ENCODE results near the gene SLFN11.

SLFN11 gene

DNA sequence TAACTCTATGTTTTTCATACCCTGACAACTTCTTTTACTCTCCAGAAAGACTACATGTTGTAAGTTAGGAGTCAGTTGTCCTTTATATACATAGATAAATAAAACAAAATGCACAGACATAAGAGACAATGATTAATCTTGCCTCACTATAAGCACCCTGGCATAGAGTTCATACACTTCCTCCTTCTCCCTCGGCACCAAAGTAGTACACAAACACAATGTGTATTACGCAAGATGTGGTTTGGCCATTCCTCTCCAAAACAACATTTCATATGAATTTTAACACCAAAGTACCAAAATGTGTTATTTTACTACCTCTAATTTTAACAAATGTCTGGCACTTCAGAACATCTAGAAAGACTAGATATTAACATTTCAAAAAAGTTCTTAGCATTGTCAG lies 17.2 kb upstream of the SLFN11 start:
- TF ChIP-seq CTCF (IDR thresholded peaks at IDR 0.05; ENCODE audit: low read length, missing control alignments): no peak
- DNase-seq (ENCODE audit: low read depth): peak; percentile 61
- H3K4me3 ChIP-seq (replicated peaks; ENCODE audit: low read depth, low read length): no peak overlapping the region

GRCh38 chr17:35390156-35390555 lies 16.7 kb upstream of the SLFN11 start:
- TF ChIP-seq CTCF (IDR thresholded peaks at IDR 0.05; ENCODE audit: low read length, missing control alignments): no peak
- no peak for DNase-seq (ENCODE audit: low read depth)
- H3K4me3 ChIP-seq (replicated peaks; ENCODE audit: low read depth, low read length): no peak overlapping the region

GRCh38 chr17:35387496-35387895 lies 14.1 kb upstream of the SLFN11 start:
- TF ChIP-seq CTCF (IDR thresholded peaks at IDR 0.05; ENCODE audit: low read length, missing control alignments): no peak
- no peak for DNase-seq (ENCODE audit: low read depth)
- H3K4me3 ChIP-seq (replicated peaks; ENCODE audit: low read depth, low read length): no peak overlapping the region

DNA sequence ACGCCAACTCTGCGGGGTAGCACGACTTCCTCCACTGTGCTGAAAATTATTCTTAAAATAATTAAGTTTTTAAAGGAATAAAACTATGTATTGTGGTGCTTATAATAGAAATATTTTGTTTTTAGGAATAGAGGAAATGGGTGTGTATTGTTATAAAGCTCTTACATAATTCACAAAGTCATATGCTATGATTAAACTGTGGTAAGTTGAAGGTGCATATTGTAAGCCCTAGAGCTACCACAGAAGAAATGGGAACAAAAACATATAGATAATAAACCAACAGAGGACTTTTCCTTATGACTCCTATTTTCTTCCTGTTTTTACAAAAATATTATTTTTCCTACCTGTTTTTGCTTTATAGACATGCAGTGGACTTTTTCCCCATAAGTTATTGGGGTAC lies 4.3 kb upstream of the SLFN11 start:
- no peak overlapping the region for H3K4me3 ChIP-seq (replicated peaks; ENCODE audit: low read depth, low read length)
- no peak for DNase-seq (ENCODE audit: low read depth)
- TF ChIP-seq CTCF (IDR thresholded peaks at IDR 0.05; ENCODE audit: low read length, missing control alignments): no peak

DNA sequence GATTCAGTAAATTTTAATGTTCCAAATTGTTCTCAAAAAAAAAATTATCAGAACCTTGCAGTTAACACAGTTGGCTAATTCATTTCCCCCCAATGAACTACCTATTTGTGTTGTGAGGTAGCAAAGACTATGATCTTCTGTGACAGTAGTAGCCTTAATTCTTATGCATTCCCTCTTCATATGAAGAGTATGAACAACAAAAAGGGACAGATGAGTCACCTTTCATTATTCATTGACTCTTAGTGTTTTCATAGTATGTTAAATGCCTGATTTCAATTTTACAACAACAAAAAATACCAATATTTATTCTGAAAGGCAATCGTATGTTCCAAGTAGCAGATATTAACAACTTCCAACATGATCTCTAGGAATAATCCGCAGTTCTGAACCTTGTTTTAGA lies 3.6 kb upstream of the SLFN11 start:
- no peak overlapping the region for H3K4me3 ChIP-seq (replicated peaks; ENCODE audit: low read depth, low read length)

DNA sequence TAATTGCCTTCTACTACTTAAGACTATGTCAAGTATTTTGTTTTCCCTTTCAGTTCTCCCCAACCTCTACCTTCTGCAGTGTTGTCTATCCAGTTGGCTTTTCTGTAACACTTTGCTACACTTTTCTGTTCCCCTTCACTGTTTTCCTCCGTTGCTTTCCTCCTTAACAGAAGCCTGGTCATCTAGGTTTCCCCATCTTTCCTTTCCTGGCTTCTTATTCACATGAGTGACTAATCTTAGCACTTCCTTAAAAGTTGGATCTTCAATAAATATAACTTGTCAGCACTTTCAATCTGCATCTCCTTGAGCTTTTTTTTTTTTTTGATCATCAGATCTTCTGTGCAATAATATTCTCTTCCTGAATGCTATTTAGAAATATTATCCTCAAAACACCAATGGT lies 2.8 kb upstream of the SLFN11 start:
- peak; percentile 29 for DNase-seq (ENCODE audit: low read depth)
- TF ChIP-seq CTCF (IDR thresholded peaks at IDR 0.05; ENCODE audit: low read length, missing control alignments): no peak
- no peak overlapping the region for H3K4me3 ChIP-seq (replicated peaks; ENCODE audit: low read depth, low read length)

More for the DNA sequence above, 3.6 kb upstream of the SLFN11 start:
- no peak for TF ChIP-seq CTCF (IDR thresholded peaks at IDR 0.05; ENCODE audit: low read length, missing control alignments)
- no peak for DNase-seq (ENCODE audit: low read depth)

GRCh38 chr17:35374766-35375344 lies 1.4 kb upstream of the SLFN11 start:
- H3K4me3 ChIP-seq (replicated peaks; ENCODE audit: low read depth, low read length): peak overlapping the region; percentile 75
- no peak for DNase-seq (ENCODE audit: low read depth)
- TF ChIP-seq CTCF (IDR thresholded peaks at IDR 0.05; ENCODE audit: low read length, missing control alignments): no peak
